Measurements from ENCODE around the gene INTS13.
"Not testable (repeated sequence)": the region's sequence is repeated elsewhere in the genome, so short reads cannot be mapped to it uniquely, and the experiment has no call there.

Gene INTS13

DNA sequence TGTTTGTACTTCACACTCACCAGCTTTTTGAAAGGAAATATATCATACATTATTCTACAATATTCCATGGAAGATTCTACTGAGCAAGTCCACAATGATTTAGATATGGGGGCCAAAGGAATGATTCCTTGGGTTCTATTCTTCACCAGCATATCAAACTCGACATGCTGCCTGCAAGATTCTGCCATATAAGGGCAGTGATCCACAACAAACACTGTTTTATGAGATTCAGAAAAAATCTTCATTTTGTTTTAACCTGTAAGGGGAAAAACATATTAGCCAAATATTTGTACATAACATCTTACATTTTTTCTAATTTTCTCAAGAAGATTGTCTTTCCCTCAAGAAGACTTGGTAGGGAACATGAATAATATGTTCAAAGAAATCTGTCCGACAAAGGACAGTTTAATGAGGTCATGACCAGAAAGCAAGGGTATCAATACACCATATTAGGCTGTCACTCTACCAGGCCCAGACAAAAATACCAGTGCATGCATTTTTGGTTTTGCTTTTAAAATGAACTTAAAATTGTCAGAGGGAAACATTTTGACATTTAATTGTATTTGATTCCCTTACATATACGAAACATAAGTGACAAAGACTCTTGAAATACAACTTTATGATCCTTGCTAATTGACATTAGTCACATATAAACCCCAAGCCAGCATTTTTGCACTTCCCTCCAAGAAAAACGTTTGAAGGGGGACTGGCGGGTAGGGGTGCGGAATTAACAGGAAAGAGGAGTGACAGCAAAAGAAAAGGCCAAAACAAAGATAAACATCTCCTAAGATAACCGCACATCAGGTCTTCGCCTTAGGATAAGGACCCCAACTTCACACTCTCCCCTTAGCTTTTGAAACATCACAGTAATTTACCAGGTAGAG lies 980 bp downstream of the INTS13 start:
- in situ Hi-C loops (cut with MboI; ENCODE audit: low pct_unique_long_range_greater_than_20kb, low sequenced_read_pairs) = no loop called here
- peak; percentile 58 for DNase-seq

DNA sequence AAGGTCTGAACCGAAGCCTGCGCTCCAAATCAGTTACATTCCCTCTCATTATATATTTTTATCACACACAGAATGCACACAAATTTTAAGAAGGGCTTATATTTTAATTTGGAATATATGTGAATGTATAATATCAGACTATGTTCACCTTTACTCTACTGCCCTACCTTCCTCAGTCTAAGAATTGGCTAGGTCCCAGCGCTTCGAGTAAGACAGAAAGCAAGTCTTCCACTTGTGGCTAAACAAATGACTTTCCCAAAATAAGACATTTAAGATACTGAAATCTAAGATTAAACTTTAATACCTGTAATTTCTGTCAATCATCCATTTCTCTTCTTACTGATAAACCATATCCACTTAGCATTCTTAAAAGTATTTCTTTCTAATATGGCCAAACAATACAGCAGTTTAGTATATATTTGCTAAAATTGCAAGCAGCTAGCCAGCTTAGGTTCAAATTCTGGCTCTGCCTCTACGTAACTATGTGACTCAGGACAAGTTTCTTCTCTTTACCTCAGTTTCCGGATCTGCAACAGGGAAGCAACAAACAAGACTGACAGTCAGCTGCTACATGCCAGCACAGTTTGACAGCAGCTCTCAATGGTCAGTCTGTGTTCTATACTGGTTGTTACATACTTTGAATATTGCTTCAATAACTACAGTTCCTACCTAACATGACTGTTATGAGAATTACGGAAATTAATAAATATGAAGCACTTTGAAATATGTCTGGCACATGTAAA lies 2.0 kb downstream of the INTS13 start:
- in situ Hi-C loops (cut with MboI; ENCODE audit: low pct_unique_long_range_greater_than_20kb, low sequenced_read_pairs) = no loop called here
- DNase-seq = no peak

DNA sequence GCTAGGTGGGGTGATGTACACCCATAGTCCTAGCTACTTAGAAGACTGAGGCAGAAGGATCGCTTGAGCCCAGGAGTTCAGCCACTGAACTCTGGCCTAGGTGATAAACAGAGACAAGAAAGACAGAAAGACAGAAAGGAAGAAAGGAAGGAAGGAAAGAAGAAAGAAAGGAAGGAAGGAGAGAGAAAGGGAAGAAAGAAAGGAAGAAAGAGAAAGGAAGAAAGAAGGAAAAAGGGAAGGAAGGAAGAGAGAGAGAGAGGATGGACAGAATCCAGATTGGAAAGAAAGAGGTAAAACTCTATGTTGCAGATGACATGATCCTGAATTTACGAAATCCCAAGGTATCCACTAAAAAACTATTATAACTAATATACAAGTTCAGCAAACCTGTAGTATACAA lies 8.2 kb downstream of the INTS13 start:
- DNase-seq = no peak
- in situ Hi-C loops (cut with MboI; ENCODE audit: low pct_unique_long_range_greater_than_20kb, low sequenced_read_pairs) = no loop called here

DNA sequence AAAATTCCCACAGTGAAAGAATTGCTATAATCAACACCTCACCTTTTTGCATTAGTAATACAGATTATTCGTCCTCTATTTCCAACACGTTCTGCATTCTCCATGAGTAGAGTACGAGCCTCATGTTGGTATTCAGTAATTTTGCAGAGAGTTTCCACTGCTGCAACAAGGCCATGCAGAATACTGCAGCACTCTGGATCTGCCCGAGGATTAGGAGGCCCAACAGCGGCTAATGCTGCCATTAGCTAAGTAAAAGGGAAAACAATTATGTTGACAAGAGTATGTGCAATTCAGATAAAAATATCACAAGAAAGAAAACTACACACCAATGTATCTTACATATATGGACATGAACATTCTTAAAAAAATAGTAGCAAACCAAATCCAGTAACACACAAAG lies 9.1 kb downstream of the INTS13 start:
- DNase-seq = no peak
- in situ Hi-C loops (cut with MboI; ENCODE audit: low pct_unique_long_range_greater_than_20kb, low sequenced_read_pairs) = no loop called here

DNA sequence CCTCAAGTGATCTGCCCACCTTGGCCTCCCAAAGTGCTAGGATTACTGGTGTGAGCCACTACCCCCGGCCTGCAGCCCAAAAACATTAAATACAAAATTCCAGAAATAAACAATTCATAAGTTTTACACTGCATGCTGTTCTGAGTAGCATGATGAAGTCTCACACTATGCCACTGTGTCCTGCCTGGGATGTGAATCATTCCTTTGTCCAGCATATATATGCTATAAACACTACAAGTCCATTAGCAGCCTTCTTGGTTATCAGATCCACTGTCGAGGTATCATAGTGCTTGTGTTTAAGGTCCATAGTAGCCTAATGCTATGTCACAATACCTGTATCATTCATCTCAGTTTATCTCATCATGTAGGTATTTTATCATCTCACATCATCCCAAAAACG lies 15.9 kb downstream of the INTS13 start:
- DNase-seq = no peak
- in situ Hi-C loops (cut with MboI; ENCODE audit: low pct_unique_long_range_greater_than_20kb, low sequenced_read_pairs) = no loop called here

DNA sequence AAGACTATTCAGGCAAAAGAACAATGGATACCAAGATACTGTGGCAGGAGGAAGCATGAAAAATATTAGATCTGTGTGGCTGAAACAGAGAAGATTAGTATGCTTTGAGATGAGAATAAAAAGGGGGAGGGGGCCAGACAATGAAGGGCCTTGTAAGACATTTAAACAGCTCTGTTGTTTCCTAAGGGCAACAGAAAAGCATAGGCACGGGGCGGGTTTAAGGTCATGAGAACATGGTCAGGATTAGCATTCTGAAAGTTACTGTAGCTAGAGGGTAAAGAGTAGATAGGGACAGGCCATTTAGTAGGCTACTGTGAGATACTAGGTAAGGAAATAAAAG lies 18.6 kb downstream of the INTS13 start:
- DNase-seq = no peak
- in situ Hi-C loops (cut with MboI; ENCODE audit: low pct_unique_long_range_greater_than_20kb, low sequenced_read_pairs) = no loop called here

DNA sequence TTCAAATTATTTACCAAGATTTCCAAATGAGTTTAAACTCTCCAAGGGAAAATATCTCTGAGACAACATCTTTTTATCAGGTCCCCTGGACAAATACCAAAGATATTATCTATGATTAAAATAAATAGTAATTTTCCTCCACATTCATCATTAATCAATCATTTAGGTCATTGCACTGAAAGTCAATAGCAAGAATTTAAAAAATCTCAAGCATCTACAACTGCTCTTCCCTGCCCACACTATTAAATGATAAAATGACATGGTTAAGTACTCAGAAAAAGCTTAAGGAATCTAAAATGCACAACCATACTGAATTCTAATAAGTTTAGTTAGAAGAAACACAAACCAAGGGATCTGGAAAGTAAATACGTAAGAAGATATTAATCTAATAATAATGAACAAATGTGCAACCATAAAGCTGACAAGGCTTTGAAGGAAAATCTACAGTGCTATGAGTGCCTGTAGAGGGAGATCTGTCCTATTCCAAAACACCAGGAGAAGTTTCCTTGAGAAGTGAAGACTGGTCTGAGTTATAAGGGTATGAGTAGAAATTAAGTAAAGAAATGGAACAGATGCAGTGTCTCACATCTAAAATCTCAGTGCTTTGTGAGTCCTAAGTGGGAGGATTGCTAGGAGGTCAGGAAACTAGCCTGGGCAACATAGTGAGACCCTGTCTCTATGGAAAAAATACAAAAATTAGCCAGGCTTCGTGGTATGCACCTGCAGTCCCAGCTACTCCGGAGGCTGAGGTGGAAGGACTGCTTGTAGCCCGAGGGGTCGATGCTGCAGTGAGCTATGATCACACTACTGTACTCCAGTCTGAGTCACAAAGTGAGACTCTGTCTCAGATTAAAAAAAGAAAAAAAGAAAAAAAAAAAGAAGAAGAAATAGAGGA lies 19.2 kb downstream of the INTS13 start:
- no peak for DNase-seq
- in situ Hi-C loops (cut with MboI; ENCODE audit: low pct_unique_long_range_greater_than_20kb, low sequenced_read_pairs) = no loop called here

- DNase-seq = peak; percentile 69
- in situ Hi-C loops (cut with MboI; ENCODE audit: low pct_unique_long_range_greater_than_20kb, low sequenced_read_pairs) = no loop called here
Measured at GRCh38 chr12:26906704-26907103, 31.1 kb downstream of the INTS13 start.

GRCh38 chr12:26906024-26906423 lies 31.8 kb downstream of the INTS13 start:
- in situ Hi-C loops (cut with MboI; ENCODE audit: low pct_unique_long_range_greater_than_20kb, low sequenced_read_pairs) = no loop called here
- no peak for DNase-seq

DNA sequence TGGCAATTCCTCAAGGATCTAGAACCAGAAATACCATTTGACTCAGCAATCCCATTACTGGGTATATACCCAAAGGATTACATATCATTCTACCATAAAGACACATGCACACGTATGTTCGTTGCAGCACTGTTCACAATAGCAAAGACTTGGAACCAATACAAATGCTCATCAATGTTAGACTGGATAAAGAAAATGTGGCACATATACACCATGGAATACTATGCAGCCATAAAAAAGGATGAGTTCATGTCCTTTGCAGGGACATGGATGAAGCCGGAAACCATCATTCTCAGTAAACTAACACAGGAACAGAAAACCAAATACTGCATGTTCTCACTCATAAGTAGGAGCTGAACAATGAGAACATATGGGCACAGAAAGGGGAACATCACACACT lies 34.4 kb downstream of the INTS13 start:
- in situ Hi-C loops (cut with MboI; ENCODE audit: low pct_unique_long_range_greater_than_20kb, low sequenced_read_pairs); DNase-seq: not testable (repeated sequence)

DNA sequence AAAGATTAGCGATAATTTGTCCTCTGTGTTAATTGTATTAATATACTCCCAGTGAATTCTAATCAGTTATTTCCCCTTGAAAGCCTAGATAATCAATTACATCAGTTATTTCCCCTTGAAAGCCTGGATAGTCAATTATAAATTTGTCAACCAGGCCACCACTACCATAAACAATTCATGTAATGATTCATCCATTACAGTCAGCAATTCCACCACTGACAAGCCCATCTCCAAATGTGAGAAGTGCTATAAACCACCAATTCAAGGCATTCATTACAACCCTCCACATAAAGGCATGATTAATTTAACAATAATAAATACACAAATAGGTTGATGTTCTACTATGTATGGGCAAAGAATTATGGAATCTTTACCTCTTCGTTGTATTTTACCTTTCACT lies 40.9 kb downstream of the INTS13 start:
- DNase-seq = no peak
- in situ Hi-C loops (cut with MboI; ENCODE audit: low pct_unique_long_range_greater_than_20kb, low sequenced_read_pairs) = no loop called here

GRCh38 chr12:26895672-26896071 lies 42.1 kb downstream of the INTS13 start:
- DNase-seq = no peak
- in situ Hi-C loops (cut with MboI; ENCODE audit: low pct_unique_long_range_greater_than_20kb, low sequenced_read_pairs) = no loop called here

DNA sequence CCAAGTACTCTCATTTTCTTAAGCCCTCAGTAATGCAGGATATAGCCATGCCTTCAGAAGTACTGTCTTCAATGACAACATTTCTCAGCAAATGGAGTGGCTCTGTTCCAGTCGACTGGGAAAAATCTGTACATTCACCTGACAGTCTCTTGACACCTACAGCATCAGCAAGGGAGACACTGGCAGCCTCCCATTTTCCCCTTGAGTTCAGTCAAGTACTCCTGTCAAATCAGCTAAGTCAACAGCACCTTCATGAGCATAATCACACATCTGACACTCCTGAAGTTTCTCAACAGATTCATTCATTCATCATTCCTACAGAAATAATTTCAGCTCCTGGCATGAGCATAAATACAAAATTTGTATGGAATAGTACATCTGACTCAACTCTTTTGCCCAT lies 46.1 kb downstream of the INTS13 start:
- in situ Hi-C loops (cut with MboI; ENCODE audit: low pct_unique_long_range_greater_than_20kb, low sequenced_read_pairs) = no loop called here
- no peak for DNase-seq

DNA sequence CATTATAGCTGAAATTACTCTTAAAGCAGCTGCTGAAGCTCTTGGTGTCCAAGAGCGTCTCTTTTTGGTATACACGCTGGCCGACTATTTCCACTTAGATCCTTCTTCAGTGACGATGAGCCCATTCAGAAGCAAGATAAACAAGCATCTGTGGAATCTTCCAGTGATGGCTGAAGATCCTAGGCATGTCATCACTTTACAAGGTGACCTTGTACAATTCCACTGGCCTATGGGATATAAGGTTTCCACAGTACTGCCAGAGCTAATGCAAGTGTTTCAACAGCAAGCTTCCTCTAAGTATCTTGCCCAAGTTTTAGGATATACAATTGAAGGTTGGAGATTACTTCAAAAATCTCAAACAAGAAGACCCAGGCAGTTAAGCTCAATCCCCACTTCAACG lies 47.0 kb downstream of the INTS13 start:
- in situ Hi-C loops (cut with MboI; ENCODE audit: low pct_unique_long_range_greater_than_20kb, low sequenced_read_pairs) = no loop called here
- no peak for DNase-seq

DNA sequence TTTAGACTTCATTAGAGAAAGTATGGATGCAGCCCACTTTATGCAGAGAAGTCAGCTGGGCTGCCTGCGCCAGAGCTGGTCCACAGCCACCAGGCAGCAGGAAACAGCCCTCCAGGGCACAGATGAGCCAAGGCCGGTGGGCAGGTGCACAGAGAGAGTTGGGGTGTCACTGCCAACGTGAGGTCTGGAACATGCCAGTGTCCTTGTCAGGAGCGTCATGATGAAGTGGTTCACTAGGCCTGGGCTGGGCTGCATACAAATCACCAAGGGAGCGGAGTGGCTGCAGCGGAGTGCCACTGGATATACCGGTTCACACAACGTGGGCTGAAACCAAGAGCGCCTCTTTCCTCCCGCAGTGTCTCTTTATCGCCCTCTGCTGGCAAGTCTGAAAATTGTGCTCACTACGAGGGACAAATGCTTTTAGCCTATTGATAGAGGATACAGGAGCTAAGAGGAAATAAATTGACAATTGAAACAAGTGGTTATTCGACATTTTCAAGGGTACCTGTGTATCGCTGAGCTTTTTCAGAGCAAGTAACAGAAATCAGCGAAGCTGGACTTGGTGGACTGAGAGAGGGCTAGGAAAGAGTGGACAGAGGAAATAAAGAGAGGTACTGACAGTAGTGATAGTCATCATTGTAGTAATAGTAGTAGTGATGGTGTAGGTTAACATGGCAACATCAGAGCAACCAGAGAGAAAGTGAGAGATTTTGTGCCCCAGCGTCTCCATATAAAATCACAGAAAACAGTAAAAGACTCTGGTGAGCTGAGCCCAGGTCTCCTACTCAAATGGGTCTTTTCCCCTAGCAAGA lies 52.8 kb downstream of the INTS13 start:
- DNase-seq = peak; percentile 88
- in situ Hi-C loops (cut with MboI; ENCODE audit: low pct_unique_long_range_greater_than_20kb, low sequenced_read_pairs) = no loop called here

DNA sequence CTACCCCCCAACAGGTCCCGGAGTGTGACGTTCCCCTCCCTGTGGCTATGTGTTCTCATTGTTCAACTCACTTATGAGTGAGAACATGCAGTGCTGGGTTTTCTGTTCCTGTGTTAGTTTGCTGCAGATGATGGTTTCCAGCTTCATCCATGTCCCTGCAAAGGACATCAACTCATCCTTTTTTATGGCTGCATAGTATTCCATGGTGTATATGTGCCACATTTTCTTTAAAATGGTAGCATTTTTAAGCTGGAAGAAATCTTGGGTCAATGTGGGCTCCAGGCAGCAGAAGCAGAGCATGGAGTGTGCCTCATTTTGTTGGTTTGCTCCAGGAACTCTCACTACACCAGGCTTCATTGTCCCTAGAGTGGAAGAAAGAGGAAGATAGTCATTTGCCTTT lies 57.2 kb downstream of the INTS13 start:
- in situ Hi-C loops (cut with MboI; ENCODE audit: low pct_unique_long_range_greater_than_20kb, low sequenced_read_pairs) = no loop called here
- no peak for DNase-seq

DNA sequence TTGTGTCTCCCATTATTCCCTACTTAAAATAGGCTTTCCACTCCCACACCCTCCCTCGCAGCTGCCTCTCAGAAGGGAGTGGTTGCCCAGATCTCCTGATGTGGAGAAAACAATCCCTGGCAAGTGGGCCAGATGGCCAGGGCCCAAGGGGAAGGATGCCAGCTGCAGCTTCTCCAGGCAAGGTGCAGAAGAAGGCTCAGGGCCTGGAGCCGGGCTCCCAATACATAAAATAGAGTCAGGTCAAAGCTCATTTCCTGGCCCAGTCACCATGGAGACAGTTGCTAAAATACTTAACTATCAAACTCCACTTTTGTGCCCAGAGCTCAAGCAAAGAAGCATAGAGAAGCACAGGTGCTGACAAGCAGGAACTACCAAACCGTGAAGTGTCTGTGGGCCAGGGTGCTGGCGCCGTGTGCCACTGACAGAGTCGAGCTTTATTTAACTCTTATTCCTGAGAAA lies 59.1 kb downstream of the INTS13 start:
- peak; percentile 28 for DNase-seq

GRCh38 chr12:26874501-26875296 lies 63.1 kb downstream of the INTS13 start:
- DNase-seq = peak; percentile 59
- in situ Hi-C loops (cut with MboI; ENCODE audit: low pct_unique_long_range_greater_than_20kb, low sequenced_read_pairs) = no loop called here

More for the DNA sequence above, 59.1 kb downstream of the INTS13 start:
- in situ Hi-C loops (cut with MboI; ENCODE audit: low pct_unique_long_range_greater_than_20kb, low sequenced_read_pairs) = no loop called here

All from KBM-7 (cell line).